Neuronal stem cell (in vitro differentiated cells): ENCODE measurements around the gene IZUMO2.
"Not testable (repeated sequence)": the region's sequence is repeated elsewhere in the genome, so short reads cannot be mapped to it uniquely, and the experiment has no call there.

Experiments
- DNase-seq: peaks from one replicate; pipeline ENCODE4 v3.0.0-alpha.2; 2013; ENCODE audit warnings: low spot score
- H2AFZ ChIP-seq: one replicate; pipeline ENCODE4 v1.6.1; 2013; ENCODE audit warnings: mild to moderate bottlenecking, low read length, inconsistent platforms
- H2AK5ac ChIP-seq: 2 replicates; pipeline ENCODE4 v1.6.1; 2013; ENCODE audit warnings: low read depth, mild to moderate bottlenecking, inconsistent platforms, low read length, moderate library complexity, mixed read lengths
- H2BK120ac ChIP-seq: 2 replicates; pipeline ENCODE4 v1.6.1; 2013; ENCODE audit warnings: low read depth, mild to moderate bottlenecking, inconsistent platforms, low read length, moderate library complexity, mixed read lengths
- H2BK12ac ChIP-seq: one replicate; pipeline ENCODE4 v1.6.1; 2013; ENCODE audit warnings: low read length, inconsistent platforms
- H2BK15ac ChIP-seq: 2 replicates; pipeline ENCODE4 v1.6.1; 2013; ENCODE audit warnings: mild to moderate bottlenecking, low read length, inconsistent platforms, mixed read lengths
- H2BK5ac ChIP-seq: one replicate; pipeline ENCODE4 v1.6.1; 2013; ENCODE audit warnings: inconsistent platforms, mild to moderate bottlenecking, low read length, moderate library complexity
- H3K14ac ChIP-seq: one replicate; pipeline ENCODE4 v1.6.1; 2013; ENCODE audit warnings: low read length, inconsistent platforms
- H3K18ac ChIP-seq: 2 replicates; pipeline ENCODE4 v1.6.1; 2013; ENCODE audit warnings: low read length, inconsistent platforms
- H3K23ac ChIP-seq: 2 replicates; pipeline ENCODE4 v1.6.1; 2013; ENCODE audit warnings: low read depth, mild to moderate bottlenecking, mixed read lengths, low read length, inconsistent platforms; ENCODE audit not compliant: poor library complexity
- H3K27ac ChIP-seq: replicated peaks from 3 replicates; pipeline ENCODE4 v1.5.1; 2013; ENCODE audit warnings: low read length, inconsistent platforms
- H3K27me3 ChIP-seq, 3 experiments: 2 replicates each; pipeline ENCODE4 v1.6.1; 2013; ENCODE audit warnings: low read length in 3 of 3, mild to moderate bottlenecking in 2 of 3, inconsistent platforms in 1 of 3, low read depth in 1 of 3, mixed read lengths in 1 of 3, moderate library complexity in 1 of 3; ENCODE audit not compliant: control insufficient read depth in 3 of 3, insufficient read depth in 3 of 3
- H3K36me3 ChIP-seq, 2 donors: replicated peaks in 1 of 2; 2 replicates each; pipeline ENCODE4 v1.6.1; 2013; ENCODE audit warnings: low read length in 2 of 2; ENCODE audit not compliant: control insufficient read depth in 2 of 2, insufficient read depth in 2 of 2
- H3K4ac ChIP-seq: 2 replicates; pipeline ENCODE4 v1.6.1; 2013; ENCODE audit warnings: inconsistent platforms, mild to moderate bottlenecking, low read length, moderate library complexity
- H3K4me1 ChIP-seq, 2 donors: 1 replicate in 1 of 2; 2 replicates in 1 of 2; pipeline ENCODE4 v1.6.1; 2013; ENCODE audit warnings: low read length in 2 of 2, low read depth in 1 of 2; ENCODE audit not compliant: control insufficient read depth in 2 of 2, insufficient read depth in 1 of 2
- H3K4me2 ChIP-seq: one replicate; pipeline ENCODE4 v1.6.1; 2013; ENCODE audit warnings: mild to moderate bottlenecking, low read length, inconsistent platforms; ENCODE audit not compliant: insufficient read depth, poor library complexity, severe bottlenecking
- H3K4me3 ChIP-seq, 2 donors: 2 replicates each; pipeline ENCODE4 v1.5.1; 2013; ENCODE audit warnings: low read length in 2 of 2, mild to moderate bottlenecking in 2 of 2, inconsistent platforms in 1 of 2, moderate library complexity in 1 of 2
- H3K79me1 ChIP-seq: one replicate; pipeline ENCODE4 v1.6.1; 2013; ENCODE audit warnings: low read depth, mild to moderate bottlenecking, inconsistent platforms, low read length, moderate library complexity
- H3K9ac ChIP-seq: one replicate; pipeline ENCODE4 v1.6.1; 2013; ENCODE audit warnings: mild to moderate bottlenecking, low read depth, low read length, inconsistent platforms; ENCODE audit not compliant: poor library complexity
- H3K9me3 ChIP-seq, 2 donors: replicated peaks in 1 of 2; 2 replicates each; pipeline versions ENCODE3 to v1.6.1; 2013; ENCODE audit warnings: low read length in 2 of 2, mild to moderate bottlenecking in 2 of 2, inconsistent platforms in 1 of 2, low read depth in 1 of 2, mixed read lengths in 1 of 2, moderate library complexity in 1 of 2; ENCODE audit not compliant: control insufficient read depth in 2 of 2, insufficient read depth in 1 of 2
- H4K8ac ChIP-seq: one replicate; pipeline ENCODE4 v1.6.1; 2013; ENCODE audit warnings: low read depth, mild to moderate bottlenecking, inconsistent platforms, low read length, moderate library complexity
- H4K91ac ChIP-seq: one replicate; pipeline ENCODE4 v1.6.1; 2013; ENCODE audit warnings: low read length, low read depth, mild to moderate bottlenecking, inconsistent platforms; ENCODE audit not compliant: poor library complexity
- WGBS, 2 donors: extraction: QIAGEN DNeasy Blood & Tissue Kit; methylation state at CpG; one replicate each; pipeline ENCODE4 v1.1.7; 2013; ENCODE audit warnings: missing lambda C conversion rate in 2 of 2, mixed read lengths in 1 of 2; ENCODE audit not compliant: insufficient read length in 2 of 2, insufficient replicate concordance in 1 of 2; ENCODE audit errors: extremely low coverage in 2 of 2; 5-methylcytosine and 5-hydroxymethylcytosine counted together

IZUMO2 gene

GRCh38 chr19:50152578-50152977 is 10.5 kb downstream of the IZUMO2 start:
- no peaks in the 10 kb centered on the region for H3K27me3 ChIP-seq

GRCh38 chr19:50148528-50148927 is 14.6 kb downstream of the IZUMO2 start:
- no peak for DNase-seq
- H3K27ac ChIP-seq, result no peak overlapping the region
- H3K9ac ChIP-seq, result no peak overlapping the region
- no peaks in the 10 kb centered on the region for H3K36me3 ChIP-seq
- no peak overlapping the region for H2BK15ac ChIP-seq
- no peak overlapping the region for H2BK5ac ChIP-seq
- H3K23ac ChIP-seq, result no peak overlapping the region
- H2AFZ ChIP-seq, result no peak overlapping the region
- no peak overlapping the region for H4K91ac ChIP-seq
- no peaks in the 10 kb centered on the region for H3K79me1 ChIP-seq
- H4K8ac ChIP-seq, result no peak overlapping the region
- no peak overlapping the region for H2BK12ac ChIP-seq
- no peaks in the 10 kb centered on the region for H3K4me1 ChIP-seq
- H3K4me2 ChIP-seq, result peak overlapping the region; percentile 11
- no peaks in the 10 kb centered on the region for H3K27me3 ChIP-seq
- H3K18ac ChIP-seq, result no peak overlapping the region
- H3K4ac ChIP-seq, result no peak overlapping the region
- H3K4me3 ChIP-seq, result no peak overlapping the region
- H3K9me3 ChIP-seq, result no peaks in the 10 kb centered on the region
- no peak overlapping the region for H2BK120ac ChIP-seq
- H3K14ac ChIP-seq, result no peak overlapping the region
- H2AK5ac ChIP-seq, result no peak overlapping the region

More at GRCh38 chr19:50152578-50152977, 10.5 kb downstream of the IZUMO2 start:
- Histone ChIP-seq H4K91ac (no peak overlapping the region), H2AK5ac (no peak overlapping the region), H3K4me3 (no peak overlapping the region), H3K9me3 (no peaks in the 10 kb centered on the region), H4K8ac (no peak overlapping the region), H2BK120ac (no peak overlapping the region), H3K4me1 (no peaks in the 10 kb centered on the region), H3K18ac (no peak overlapping the region), H3K4me2 (no peak overlapping the region), H3K4ac (no peak overlapping the region), H2AFZ (no peak overlapping the region), H3K23ac (no peak overlapping the region), H3K9ac (no peak overlapping the region), H2BK15ac (no peak overlapping the region), H3K36me3 (no peaks in the 10 kb centered on the region), H2BK5ac (no peak overlapping the region), H3K27ac (no peak overlapping the region), H3K79me1 (no peaks in the 10 kb centered on the region), H2BK12ac (no peak overlapping the region), H3K14ac (no peak overlapping the region)
- no peak for DNase-seq
- no CpG with 5 or more reads among the region's 4 CpGs for WGBS, 2 donors

- no peak overlapping the region for H3K14ac ChIP-seq
- peak overlapping the region; percentile 90 for H3K18ac ChIP-seq
- peak overlapping the region; percentile 97 for H3K4me2 ChIP-seq
- H3K79me1 ChIP-seq, result no peaks in the 10 kb centered on the region
- WGBS, 2 donors, result no CpG with 5 or more reads among the region's 52 CpGs
- no peak overlapping the region for H3K23ac ChIP-seq
- no peak overlapping the region for H3K27ac ChIP-seq
- H2AFZ ChIP-seq, result no peak overlapping the region
- H3K4ac ChIP-seq, result no peak overlapping the region
- peak overlapping the region; percentile 74 for H3K9ac ChIP-seq
- H3K4me3 ChIP-seq, result peak overlapping the region in 1 of 2 donors; percentile 85
- H3K9me3 ChIP-seq, result no peaks in the 10 kb centered on the region
- H2AK5ac ChIP-seq, result no peak overlapping the region
- no peak overlapping the region for H2BK5ac ChIP-seq
- peak overlapping the region; percentile 62 for H2BK15ac ChIP-seq
- H3K27me3 ChIP-seq, result no peaks in the 10 kb centered on the region
- no peak overlapping the region for H2BK120ac ChIP-seq
- H2BK12ac ChIP-seq, result no peak overlapping the region
- no peak overlapping the region for H4K91ac ChIP-seq
- no peaks in the 10 kb centered on the region for H3K36me3 ChIP-seq
- H3K4me1 ChIP-seq, result no peaks in the 10 kb centered on the region
- no peak overlapping the region for H4K8ac ChIP-seq
- DNase-seq, result peak; percentile 89
These were observed 15.3 kb downstream of the IZUMO2 start for GRCh38 chr19:50147462-50148423.

- H4K8ac ChIP-seq, H3K27me3 ChIP-seq, H2AK5ac ChIP-seq, H2BK5ac ChIP-seq, H3K4ac ChIP-seq, H3K9me3 ChIP-seq, H3K27ac ChIP-seq, H2BK15ac ChIP-seq, H3K14ac ChIP-seq, H3K9ac ChIP-seq, H3K4me3 ChIP-seq, H2BK12ac ChIP-seq, H3K4me1 ChIP-seq, H3K79me1 ChIP-seq, H3K18ac ChIP-seq, H3K36me3 ChIP-seq, H2AFZ ChIP-seq, DNase-seq, H3K23ac ChIP-seq, H2BK120ac ChIP-seq, H3K4me2 ChIP-seq, H4K91ac ChIP-seq: not testable (repeated sequence)
- WGBS, 2 donors, result no CpG with 5 or more reads among the region's 1 CpG
These were observed 21.2 kb downstream of the IZUMO2 start for GRCh38 chr19:50141921-50142320.
